OCI-M2 (cell line): ENCODE data around the gene KRTAP22-1.

ENCODE experiments used
- DNase-seq: peaks from one replicate; lab custom pipeline; 2025; ENCODE audit not compliant: unreplicated experiment; lab: John Stamatoyannopoulos, UW

KRTAP22-1 gene

DNA sequence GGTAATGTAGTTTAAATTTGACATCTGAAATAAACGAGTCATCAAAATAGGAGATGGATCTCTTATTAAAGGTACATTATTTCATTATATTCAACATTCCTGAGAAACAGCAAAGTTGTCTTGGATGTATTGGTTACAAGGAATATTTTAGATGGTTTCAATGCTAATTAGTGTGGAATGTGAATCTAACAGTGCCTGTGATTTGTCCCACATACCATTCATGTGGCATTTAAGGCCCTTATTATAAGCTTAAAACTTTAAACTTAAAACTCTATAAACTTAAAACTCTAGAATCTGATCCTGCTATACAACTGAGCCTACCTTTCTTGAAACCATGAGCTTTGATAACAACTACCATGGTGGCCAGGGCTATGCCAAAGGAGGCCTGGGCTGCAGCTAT is at the start of gene KRTAP22-1:
Gene KRTAP22-1 (plus strand): TSS at position 301 of the 400 bp plus-strand sequence.
- no peak for DNase-seq

- no peak for DNase-seq
These were observed 48.1 kb upstream of the KRTAP22-1 start for GRCh38 chr21:30552782-30553181.

GRCh38 chr21:30555095-30555494 is 45.8 kb upstream of the KRTAP22-1 start:
- DNase-seq = no peak

DNA sequence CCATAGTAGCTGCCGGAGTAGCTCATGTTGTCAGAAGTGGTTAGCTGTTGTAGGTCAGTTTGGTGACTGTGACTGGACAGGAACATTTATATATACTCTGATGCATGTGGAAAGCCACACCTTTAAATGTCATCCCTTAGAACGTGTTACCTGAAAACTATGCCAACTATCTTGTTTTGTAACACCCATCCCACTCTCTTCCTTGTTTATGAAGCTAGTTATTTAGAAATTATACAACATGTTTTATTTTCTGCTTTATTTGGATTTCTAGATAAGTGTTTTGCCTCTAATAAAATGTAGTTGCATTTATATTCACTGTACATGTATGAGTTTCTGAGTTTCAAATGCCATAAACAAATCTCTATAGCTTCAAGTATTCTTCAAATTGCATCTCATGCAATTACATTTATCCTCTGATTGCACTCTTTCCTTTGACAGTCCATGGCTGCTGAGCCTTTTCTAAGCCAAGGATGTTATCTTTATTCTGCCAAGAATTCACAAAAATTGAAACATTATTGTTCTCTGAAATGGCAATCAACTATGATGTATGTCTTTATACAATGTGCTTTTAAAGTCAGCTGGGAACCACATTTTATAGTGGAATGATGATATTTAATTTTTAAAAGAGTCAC is 39.5 kb upstream of the KRTAP22-1 start, which contains the start of gene KRTAP19-7:
Gene KRTAP19-7 (minus strand): TSS at position 51 of the 632 bp plus-strand sequence. CDS start 25 bp downstream, at position 26.
- DNase-seq = no peak

GRCh38 chr21:30561957-30562356 is 38.9 kb upstream of the KRTAP22-1 start:
- no peak for DNase-seq

DNA sequence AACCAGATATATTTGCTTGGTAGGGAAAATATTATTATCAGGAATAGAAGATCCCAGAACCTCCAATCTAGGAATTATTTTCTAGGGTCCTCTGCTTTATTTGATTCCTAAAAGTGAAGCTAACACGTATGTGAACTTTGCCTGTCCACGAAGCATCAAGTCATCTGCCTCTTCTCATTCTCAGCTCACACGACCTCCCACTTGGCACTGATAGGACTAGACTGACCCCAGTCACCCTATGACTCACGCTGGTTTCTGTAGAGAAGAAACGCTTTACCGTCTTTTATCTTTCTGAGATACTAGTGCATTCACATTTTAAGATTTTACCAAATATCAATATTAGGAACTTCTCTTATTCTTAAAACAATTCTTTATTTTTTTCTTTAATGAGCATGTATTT is 37.8 kb upstream of the KRTAP22-1 start:
- no peak for DNase-seq

- no peak for DNase-seq
These were observed 37.3 kb upstream of the KRTAP22-1 start for GRCh38 chr21:30563630-30564029.

- DNase-seq = no peak
These were observed 33.3 kb upstream of the KRTAP22-1 start for GRCh38 chr21:30567617-30568016.

- no peak for DNase-seq
These were observed 23.1 kb upstream of the KRTAP22-1 start for GRCh38 chr21:30577766-30578165.

GRCh38 chr21:30579346-30579745 is 21.5 kb upstream of the KRTAP22-1 start:
- no peak for DNase-seq

DNA sequence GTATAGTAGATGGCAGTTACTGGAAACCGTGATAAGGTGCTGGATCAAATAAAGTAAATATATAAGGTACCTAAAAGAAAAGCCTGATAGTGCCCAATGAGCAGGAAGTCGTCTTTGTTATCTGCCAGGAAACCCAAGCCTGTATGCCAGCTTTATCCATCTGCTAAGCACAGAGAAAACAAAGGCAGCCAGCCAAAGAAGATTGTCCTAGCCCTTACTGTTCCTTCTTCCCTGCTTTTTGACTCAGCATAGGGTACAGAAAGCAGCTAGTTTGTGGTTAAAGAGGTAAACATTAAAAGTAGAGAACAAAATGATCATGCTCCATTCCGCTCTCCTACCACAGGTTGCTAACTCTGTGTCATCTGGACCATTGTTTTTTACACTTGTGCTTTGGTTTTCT is 20.8 kb upstream of the KRTAP22-1 start:
- DNase-seq = no peak

- DNase-seq = no peak
These were observed 18.0 kb upstream of the KRTAP22-1 start for GRCh38 chr21:30582870-30583269.

DNA sequence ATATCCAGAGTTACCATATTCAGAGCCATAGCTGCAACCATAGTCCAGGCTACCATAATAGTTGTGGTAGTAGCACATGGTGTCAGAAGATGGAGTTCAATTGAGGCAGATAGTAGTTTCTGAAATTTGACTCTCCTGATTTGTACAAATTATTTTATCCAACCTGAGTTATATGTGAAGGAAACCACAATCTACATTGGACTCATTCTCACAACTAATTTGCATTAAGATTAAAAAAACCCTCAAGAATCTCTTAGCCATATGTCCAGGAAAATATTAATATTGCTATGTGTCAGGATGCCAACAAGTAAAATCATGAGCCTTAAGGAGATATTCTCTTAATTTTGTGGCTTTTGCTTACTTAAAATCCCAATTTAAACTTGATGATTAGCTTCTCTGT is 10.6 kb upstream of the KRTAP22-1 start, which contains the start of gene KRTAP22-2:
Gene KRTAP22-2 (minus strand): TSS at position 101 of the 400 bp plus-strand sequence.
- no peak for DNase-seq

DNA sequence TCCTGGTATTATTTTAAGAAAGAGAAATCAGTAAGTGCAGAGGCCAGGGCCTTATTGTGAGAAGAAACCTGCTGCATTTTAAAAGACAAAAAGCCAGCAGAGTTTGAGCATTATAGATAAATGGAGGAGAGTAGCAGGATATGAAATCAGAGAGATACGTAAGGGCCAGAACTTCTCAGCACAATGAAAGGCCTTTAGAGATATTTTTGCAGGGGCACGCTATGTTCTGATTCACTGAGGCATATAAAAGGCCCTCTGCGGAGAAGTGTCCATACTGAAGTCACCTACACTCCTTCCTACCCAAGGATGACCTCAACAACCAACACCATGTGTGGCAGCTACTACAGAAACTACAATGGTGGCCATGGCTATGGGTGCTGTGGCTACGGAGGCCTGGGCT is 8.7 kb upstream of the KRTAP22-1 start, which contains the start of gene KRTAP6-3:
Gene KRTAP6-3 (plus strand): TSS at position 301 of the 400 bp plus-strand sequence. CDS start 6 bp downstream, at position 307.
- DNase-seq = no peak

GRCh38 chr21:30598802-30599201 is 2.1 kb upstream of the KRTAP22-1 start, which contains the start of gene KRTAP6-2:
KRTAP6-2 (minus strand) TSS chr21:30598902; CDS start chr21:30598874, 28 bp downstream.
- no peak for DNase-seq

DNA sequence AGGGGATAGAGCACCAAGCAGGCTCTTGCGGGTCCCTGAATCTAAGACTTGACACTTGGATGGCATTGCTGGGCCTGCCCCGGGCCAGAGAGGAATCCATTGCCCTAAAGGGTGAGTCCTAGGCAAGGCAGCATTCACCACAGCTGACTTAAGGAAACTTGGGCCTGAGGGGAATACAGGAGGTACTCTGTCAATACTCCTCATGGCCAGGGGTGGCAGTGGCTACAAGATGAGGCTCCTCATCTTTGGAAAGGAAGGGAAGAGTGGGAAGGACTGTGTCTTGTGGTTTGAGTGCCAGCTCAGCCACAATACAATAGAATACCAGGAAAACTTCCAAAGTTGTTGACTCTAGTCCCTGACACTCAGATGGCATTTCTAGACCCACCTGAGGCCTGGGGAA is 5.1 kb downstream of the KRTAP22-1 start:
- no peak for DNase-seq

DNA sequence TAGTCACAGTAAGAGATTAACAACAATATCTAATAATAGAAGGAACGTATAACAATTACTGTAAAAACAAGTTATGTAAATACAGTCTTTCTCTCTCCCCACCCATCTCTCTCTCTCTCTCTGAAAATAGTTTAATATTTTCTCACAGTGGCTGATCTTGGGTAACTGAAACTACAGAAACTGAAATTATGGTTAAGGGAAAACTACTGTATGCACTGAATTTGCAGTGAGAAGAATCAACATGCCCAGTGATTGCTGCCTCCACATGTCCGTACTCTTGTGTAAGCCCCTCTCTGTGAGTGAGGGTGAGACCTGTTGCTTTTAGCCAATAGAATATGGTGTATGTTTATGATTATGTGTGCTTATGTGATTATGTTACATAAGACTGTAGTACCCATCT is 11.2 kb downstream of the KRTAP22-1 start:
- DNase-seq = no peak

GRCh38 chr21:30613836-30614235 is 12.9 kb downstream of the KRTAP22-1 start, which contains the start of gene KRTAP6-1:
KRTAP6-1 (minus strand) TSS chr21:30613930; CDS start chr21:30613904, 26 bp downstream.
- DNase-seq = no peak

DNA sequence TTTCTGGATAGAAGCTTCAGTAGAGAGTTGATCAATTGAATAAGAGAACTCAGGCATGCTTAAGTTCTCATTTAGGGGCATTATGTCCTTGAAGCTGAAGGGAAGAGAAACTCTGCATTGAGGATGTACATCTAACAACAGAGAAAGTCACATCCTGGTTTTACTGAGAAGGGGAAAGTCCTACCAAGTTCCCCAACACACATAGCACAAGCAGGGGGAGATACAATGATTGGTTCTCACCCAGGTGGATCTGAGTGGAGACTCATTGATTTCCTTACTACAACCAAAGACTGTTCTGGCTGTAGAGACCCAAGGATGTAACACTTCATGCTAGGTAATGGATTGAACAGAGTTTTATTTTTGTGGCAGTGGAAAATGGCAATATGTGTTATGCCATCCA is 14.3 kb downstream of the KRTAP22-1 start:
- no peak for DNase-seq

- no peak for DNase-seq
These were observed 15.2 kb downstream of the KRTAP22-1 start, which contains the start of gene KRTAP20-1 for GRCh38 chr21:30616125-30616524. KRTAP20-1 (plus strand) TSS chr21:30616425; CDS start chr21:30616455, 30 bp downstream.

GRCh38 chr21:30620080-30620479 is 19.2 kb downstream of the KRTAP22-1 start:
- no peak for DNase-seq

- no peak for DNase-seq
These were observed 19.6 kb downstream of the KRTAP22-1 start, which contains the start of gene KRTAP20-4 for GRCh38 chr21:30620522-30620921. KRTAP20-4 (plus strand) TSS chr21:30620627.
